OCI-LY7 (cell line): Measurements from ENCODE around the gene RNF5. TPM values are rescaled to one million over a fixed set of nuclear protein-coding genes. Genes with fewer than 3 reads are reported as not detected.
A peak's percentile ranks its signal among the peaks of the same experiment; 100 is the strongest.

Source experiments
- BruUV-seq: library from RNA; stranded (reverse); fragments of 400-500 nt; replicated peaks from 2 replicates; lab custom pipeline; 2021; lab: Mats Ljungman, UMichigan
- CTCF ChIA-PET: fragments of 300-600 bp; sonication (Branson Sonifier 250); formaldehyde crosslinking; loops from one replicate; lab custom pipeline; 2022; ENCODE audit warnings: antibody characterized with exemption; ENCODE audit not compliant: unreplicated experiment; lab: Charles Lee
- POLR2A ChIA-PET: fragments of 300-600 bp; sonication (Branson Sonifier 250); formaldehyde crosslinking; loops from one replicate; lab custom pipeline; 2022; ENCODE audit warnings: antibody characterized with exemption; lab: Charles Lee
- DNase-seq: peaks from one replicate; pipeline ENCODE4 v3.0.0-alpha.2; 2015; ENCODE audit warnings: low spot score
- H2AFZ ChIP-seq: fragments of 200-600 bp; sonication (generic), shearing (Covaris generic); 2 replicates; pipeline ENCODE4 v1.6.1; 2014; ENCODE audit warnings: mild to moderate bottlenecking, antibody characterized with exemption, low read length, moderate library complexity
- H3K27ac ChIP-seq: fragments of 200-600 bp; sonication (generic); 2 replicates; pipeline ENCODE4 v1.5.1; 2014; ENCODE audit warnings: mixed run types, low read depth, mild to moderate bottlenecking, moderate library complexity, low read length, inconsistent platforms; ENCODE audit not compliant: poor library complexity, severe bottlenecking
- H3K36me3 ChIP-seq: fragments of 200-600 bp; sonication (generic); 2 replicates; pipeline ENCODE4 v1.6.1; 2014; ENCODE audit warnings: mild to moderate bottlenecking, antibody characterized with exemption, low read length, moderate library complexity, mixed read lengths; ENCODE audit not compliant: insufficient read depth
- H3K4me1 ChIP-seq: fragments of 200-600 bp; sonication (generic); 2 replicates; pipeline ENCODE4 v1.5.1; 2014; ENCODE audit warnings: mild to moderate bottlenecking, low read length; ENCODE audit not compliant: insufficient read depth, poor library complexity, severe bottlenecking
- H3K4me2 ChIP-seq: fragments of 200-600 bp; sonication (generic); 2 replicates; pipeline ENCODE4 v1.6.1; 2014; ENCODE audit warnings: mild to moderate bottlenecking, low read length
- H3K4me3 ChIP-seq: fragments of 200-600 bp; sonication (generic); 2 replicates; pipeline ENCODE4 v1.5.1; 2014; ENCODE audit warnings: mild to moderate bottlenecking, low read depth, low read length; ENCODE audit not compliant: poor library complexity, severe bottlenecking
- H3K79me2 ChIP-seq: fragments of 200-600 bp; sonication (generic); 2 replicates; pipeline ENCODE4 v1.6.1; 2016; ENCODE audit warnings: low read depth, mild to moderate bottlenecking, low read length, moderate library complexity, mixed read lengths; ENCODE audit not compliant: insufficient read depth
- H3K9me2 ChIP-seq: fragments of 200-600 bp; sonication (generic); 2 replicates; pipeline ENCODE4 v1.6.1; 2016; ENCODE audit warnings: mild to moderate bottlenecking, low read length, mixed read lengths; ENCODE audit not compliant: insufficient read depth
- H3K9me3 ChIP-seq: fragments of 200-600 bp; sonication (generic); 2 replicates; pipeline ENCODE4 v1.6.1; 2014; ENCODE audit warnings: mild to moderate bottlenecking, mixed run types, low read length, mixed read lengths
- H4K20me1 ChIP-seq: fragments of 200-600 bp; sonication (generic); 2 replicates; pipeline ENCODE4 v1.6.1; 2014; ENCODE audit warnings: mild to moderate bottlenecking, antibody characterized with exemption, low read length, moderate library complexity, mixed read lengths; ENCODE audit not compliant: insufficient read depth
- EZH2phosphoT487 ChIP-seq: fragments of 200-600 bp; sonication (generic); IDR thresholded peaks from 2 replicates; pipeline ENCODE4 v1.6.1; 2018; ENCODE audit warnings: low read depth, borderline replicate concordance, mild to moderate bottlenecking, mixed run types, antibody characterized with exemption, low read length, moderate library complexity, mixed read lengths
- intact Hi-C: fragments of 100-400 bp; cut with micrococcal nuclease; formaldehyde crosslinking; loops from one replicate; pipeline ENCODE4 v1.10.0; 2022; ENCODE audit not compliant: unreplicated experiment
- total RNA-seq, 2 experiments: library from RNA; depleted of rRNA in 1 of 2; stranded (reverse); fragments of >200 nt in 1 of 2; shearing (Covaris generic) in 1 of 2; gene quantifications; 2 replicates each; pipeline ENCODE4 v1.2.3, GENCODE V29; 2014 to 2022
- TF ChIP-seq, protein P1 (sequence below): fragments of 200-600 bp; sonication (generic); conservative IDR thresholded peaks from 2 replicates; pipeline ENCODE4 v1.5.1; 2014; ENCODE audit warnings: mild to moderate bottlenecking, antibody characterized with exemption, low read length, moderate library complexity, mixed read lengths

Gene RNF5
- total RNA-seq, 2 experiments from 2014 or later = 50.6 to 59.9 TPM

DNA sequence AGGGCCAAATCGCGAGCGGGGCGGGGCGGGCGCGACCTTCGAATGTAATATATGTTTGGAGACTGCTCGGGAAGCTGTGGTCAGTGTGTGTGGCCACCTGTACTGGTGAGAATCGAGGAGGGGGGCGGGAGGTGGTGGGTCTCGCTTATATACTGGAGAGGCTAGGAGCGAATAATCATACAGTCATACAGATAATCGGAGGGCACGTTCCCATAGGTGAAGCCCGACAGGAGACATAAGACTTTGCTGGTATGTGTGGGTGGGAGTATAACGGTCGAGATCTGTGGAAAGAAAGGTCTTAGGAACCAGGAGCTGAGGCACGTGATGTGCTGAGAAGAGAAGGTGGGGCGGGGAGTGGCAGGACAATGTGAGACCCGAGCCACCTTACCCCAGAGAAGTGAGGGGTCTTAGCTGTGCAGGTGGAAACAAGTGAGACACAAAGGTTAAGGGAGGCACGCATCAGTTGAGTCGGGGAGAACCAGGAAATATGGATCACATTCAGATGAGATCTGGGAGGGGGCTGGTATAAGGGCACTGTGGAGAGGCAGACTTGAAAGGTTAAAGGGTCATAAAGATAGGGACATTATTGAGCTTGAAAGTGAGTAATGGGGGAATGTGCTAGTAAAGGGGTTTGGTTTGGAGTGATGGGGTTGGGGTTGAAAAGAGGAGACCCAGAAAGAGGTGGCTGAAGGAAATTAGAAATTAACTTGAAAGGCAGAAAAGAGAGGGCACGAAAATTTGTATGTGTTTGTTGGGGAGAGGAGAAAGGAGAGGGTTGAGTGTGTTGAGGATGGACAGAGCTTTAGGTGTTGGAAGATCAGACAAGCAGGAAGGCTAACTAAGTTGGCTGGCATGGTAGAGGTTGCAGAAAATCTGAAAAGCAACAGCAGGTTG, 589 bp downstream of the RNF5 start:
- POLR2A ChIA-PET = interaction anchor here (1.0 to 1.8 kb wide), 3 partner anchors 11 to 17 kb away, joined by 5 to 16 read pairs (median 5); partner anchors contain the start of genes GPSM3 and PBX2
- Histone ChIP-seq H4K20me1 (no peaks in the 10 kb centered on the region), H3K4me3 (peak overlapping the region; percentile 74), H3K9me3 (no peaks in the 10 kb centered on the region), H3K36me3 (peaks cover 27% of the 10 kb centered on the region), H3K4me2 (peak overlapping the region; percentile 99), H3K27ac (peak overlapping the region; percentile 18), H2AFZ (peak overlapping the region; percentile 40; the same call in 1 of the 2 replicates), H3K9me2 (no peaks in the 10 kb centered on the region), H3K79me2 (peaks cover 14% of the 10 kb centered on the region; the same call in 1 of the 2 replicates), H3K4me1 (peaks cover 33% of the 10 kb centered on the region)
- intact Hi-C loops = loop anchor here (1.0 kb wide), 1 partner anchor 17 kb away; no protein-coding TSS in a partner anchor
- TF ChIP-seq, protein P1, sequence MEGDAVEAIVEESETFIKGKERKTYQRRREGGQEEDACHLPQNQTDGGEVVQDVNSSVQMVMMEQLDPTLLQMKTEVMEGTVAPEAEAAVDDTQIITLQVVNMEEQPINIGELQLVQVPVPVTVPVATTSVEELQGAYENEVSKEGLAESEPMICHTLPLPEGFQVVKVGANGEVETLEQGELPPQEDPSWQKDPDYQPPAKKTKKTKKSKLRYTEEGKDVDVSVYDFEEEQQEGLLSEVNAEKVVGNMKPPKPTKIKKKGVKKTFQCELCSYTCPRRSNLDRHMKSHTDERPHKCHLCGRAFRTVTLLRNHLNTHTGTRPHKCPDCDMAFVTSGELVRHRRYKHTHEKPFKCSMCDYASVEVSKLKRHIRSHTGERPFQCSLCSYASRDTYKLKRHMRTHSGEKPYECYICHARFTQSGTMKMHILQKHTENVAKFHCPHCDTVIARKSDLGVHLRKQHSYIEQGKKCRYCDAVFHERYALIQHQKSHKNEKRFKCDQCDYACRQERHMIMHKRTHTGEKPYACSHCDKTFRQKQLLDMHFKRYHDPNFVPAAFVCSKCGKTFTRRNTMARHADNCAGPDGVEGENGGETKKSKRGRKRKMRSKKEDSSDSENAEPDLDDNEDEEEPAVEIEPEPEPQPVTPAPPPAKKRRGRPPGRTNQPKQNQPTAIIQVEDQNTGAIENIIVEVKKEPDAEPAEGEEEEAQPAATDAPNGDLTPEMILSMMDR = no peak
- no peak for TF ChIP-seq EZH2phosphoT487
- DNase-seq = no peak
- BruUV-seq = no TSS peak
- CTCF ChIA-PET = no interaction called here

DNA sequence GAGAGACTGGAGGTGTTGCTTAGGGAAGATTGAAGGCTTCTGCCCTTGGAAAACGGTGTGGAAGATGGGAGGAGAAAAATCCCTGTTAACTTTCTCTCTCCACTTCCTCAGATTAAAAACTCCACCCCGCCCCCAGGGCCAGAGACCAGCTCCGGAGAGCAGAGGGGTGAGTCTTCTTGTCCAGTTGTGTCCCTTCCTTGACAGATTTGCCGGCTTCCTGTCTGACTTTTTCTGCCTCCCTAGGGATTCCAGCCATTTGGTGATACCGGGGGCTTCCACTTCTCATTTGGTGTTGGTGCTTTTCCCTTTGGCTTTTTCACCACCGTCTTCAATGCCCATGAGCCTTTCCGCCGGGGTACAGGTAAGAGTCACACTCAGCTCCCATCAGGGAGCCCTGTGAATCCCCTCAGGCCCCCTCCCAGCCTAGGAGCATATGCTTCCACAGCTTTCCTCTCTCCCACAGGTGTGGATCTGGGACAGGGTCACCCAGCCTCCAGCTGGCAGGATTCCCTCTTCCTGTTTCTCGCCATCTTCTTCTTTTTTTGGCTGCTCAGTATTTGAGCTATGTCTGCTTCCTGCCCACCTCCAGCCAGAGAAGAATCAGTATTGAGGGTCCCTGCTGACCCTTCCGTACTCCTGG, 1.7 kb downstream of the RNF5 start:
- intact Hi-C loops = no loop called here
- Histone ChIP-seq H3K79me2 (peaks cover 9% of the 10 kb centered on the region; the same call in 1 of the 2 replicates), H3K4me1 (peaks cover 31% of the 10 kb centered on the region), H3K36me3 (peaks cover 34% of the 10 kb centered on the region), H3K4me2 (peak overlapping the region; percentile 99), H3K9me3 (no peaks in the 10 kb centered on the region), H2AFZ (no peak overlapping the region), H3K27ac (no peak overlapping the region), H3K4me3 (peak overlapping the region; percentile 74), H4K20me1 (no peaks in the 10 kb centered on the region), H3K9me2 (no peaks in the 10 kb centered on the region)
- TSS peak; percentile 83 for BruUV-seq
- CTCF ChIA-PET = no interaction called here
- no peak for DNase-seq
- TF ChIP-seq, protein P1 = no peak
- no peak for TF ChIP-seq EZH2phosphoT487
- POLR2A ChIA-PET = interaction anchor here (1.2 to 1.8 kb wide), 2 partner anchors 10 to 16 kb away, joined by 5 to 16 read pairs; partner anchors contain the start of gene PBX2
